Muscle of arm (tissue), 12 donors: ENCODE measurements around the gene ARID3C. TPM values are rescaled to one million over a fixed set of nuclear protein-coding genes. Genes with fewer than 3 reads are reported as not detected.

Source experiments
- DNase-seq: peaks from one replicate; pipeline ENCODE4 v3.0.0-alpha.2; 2013
- polyA plus RNA-seq, 12 donors: library from polyadenylated mRNA; unstranded; fragments of 120-200 nt; gene quantifications; one replicate each; pipeline ENCODE4 v1.2.1, GENCODE V29; 2013; ENCODE audit not compliant: insufficient read length in 12 of 12

Gene ARID3C
- polyA plus RNA-seq, 12 donors, result 0.08 to 0.18 (median 0.11) TPM; not detected in 8

- DNase-seq, result no peak
These were observed 26.8 kb downstream of the ARID3C start for GRCh38 chr9:34601937-34602573.

GRCh38 chr9:34600908-34601307 lies 28.0 kb downstream of the ARID3C start:
- no peak for DNase-seq

GRCh38 chr9:34599546-34599945 lies 29.3 kb downstream of the ARID3C start:
- no peak for DNase-seq

GRCh38 chr9:34594177-34594576 lies 34.7 kb downstream of the ARID3C start:
- DNase-seq, result no peak

- DNase-seq, result peak; percentile 57
These were observed 35.8 kb downstream of the ARID3C start for GRCh38 chr9:34592895-34593601.

GRCh38 chr9:34591917-34592866 lies 36.7 kb downstream of the ARID3C start:
- DNase-seq, result no peak

- peak; percentile 92 for DNase-seq
These were observed 37.5 kb downstream of the ARID3C start for GRCh38 chr9:34591248-34591916.

- DNase-seq, result no peak
These were observed 38.3 kb downstream of the ARID3C start for GRCh38 chr9:34590381-34591247.

- peak; percentile 75 for DNase-seq
These were observed 39.1 kb downstream of the ARID3C start, which contains the start of gene CNTFR for GRCh38 chr9:34589636-34590380. TSS of gene CNTFR (minus strand) at chr9:34589724. CDS start at chr9:34568981, 20,743 bp downstream.

GRCh38 chr9:34588671-34589635 lies 39.9 kb downstream of the ARID3C start:
- no peak for DNase-seq

- DNase-seq, result no peak
These were observed 41.6 kb downstream of the ARID3C start for GRCh38 chr9:34587271-34587670.

GRCh38 chr9:34585946-34586669 lies 42.8 kb downstream of the ARID3C start:
- DNase-seq, result no peak

GRCh38 chr9:34584970-34585369 lies 43.9 kb downstream of the ARID3C start:
- no peak for DNase-seq

- no peak for DNase-seq
These were observed 46.1 kb downstream of the ARID3C start for GRCh38 chr9:34582787-34583186.

- no peak for DNase-seq
These were observed 47.5 kb downstream of the ARID3C start for GRCh38 chr9:34581318-34581717.

- DNase-seq, result no peak
These were observed 48.5 kb downstream of the ARID3C start for GRCh38 chr9:34580358-34580757.

- no peak for DNase-seq
These were observed 49.1 kb downstream of the ARID3C start for GRCh38 chr9:34579808-34580163.
